GM12878 (cell line): ENCODE results near the gene PFDN4. TPM values are rescaled to one million over a fixed set of nuclear protein-coding genes. Genes with fewer than 3 reads are reported as not detected.
A peak's percentile ranks its signal among the peaks of the same experiment; 100 is the strongest.

Experiments used
- ATAC-seq: fragments of 200-7000 bp; cut with Tn5 transposase; 3 replicates; pipeline ENCODE4 v1.9.1; 2020; ENCODE audit warnings: mild to moderate bottlenecking, moderate library complexity
- Bru-seq: library from RNA; stranded (reverse); fragments of 400-500 nt; gene quantifications from one replicate; lab custom pipeline; 2021; lab: Mats Ljungman, UMichigan
- BruChase-seq, 2 experiments: library from RNA; stranded (reverse); fragments of 400-500 nt; gene quantifications; one replicate each; lab custom pipeline; 2021; lab: Mats Ljungman, UMichigan
- BruUV-seq: library from RNA; stranded (reverse); fragments of 400-500 nt; replicated peaks from 2 replicates; lab custom pipeline; 2021; lab: Mats Ljungman, UMichigan
- CTCF ChIA-PET: fragments of 300-600 bp; sonication (Branson Sonifier 250); formaldehyde crosslinking; extraction: SDS; loops from one replicate; lab custom pipeline; 2021; ENCODE audit warnings: inconsistent platforms; lab: Yijun Ruan, JAX
- POLR2A ChIA-PET: fragments of 350-600 bp; formaldehyde crosslinking; extraction: SDS; loops from one replicate; lab custom pipeline; 2021; ENCODE audit warnings: inconsistent platforms; lab: Charles Lee
- RAD21 ChIA-PET: fragments of 300-600 bp; sonication (Branson Sonifier 250); formaldehyde crosslinking; loops from one replicate; lab custom pipeline; 2023; ENCODE audit warnings: antibody characterized with exemption; ENCODE audit not compliant: unreplicated experiment; lab: Charles Lee
- SMC1A ChIA-PET: fragments of 300-600 bp; sonication (Branson Sonifier 250); formaldehyde crosslinking; loops from one replicate; lab custom pipeline; 2023; ENCODE audit not compliant: unreplicated experiment, uncharacterized antibody; lab: Charles Lee
- DNase-seq: peaks from one replicate; pipeline ENCODE4 v3.0.0-alpha.2; 2011; ENCODE audit warnings: low read depth, low spot score
- FAIRE-seq: peaks from 3 replicates; lab custom pipeline; 2011; peaks lifted over from hg19 to GRCh38; lab: Jason Lieb, UNC
- H2AFZ ChIP-seq: 2 replicates; pipeline ENCODE4 v1.6.0; 2011; ENCODE audit warnings: low read depth, low read length, control low read depth; ENCODE audit not compliant: control insufficient read depth
- H3K27ac ChIP-seq: 2 replicates; pipeline ENCODE4 v1.5.1; 2011; ENCODE audit warnings: control low read depth; ENCODE audit not compliant: control insufficient read depth, insufficient read depth
- H3K27me3 ChIP-seq, 2 experiments: replicated peaks in 1 of 2; 2 replicates each; pipeline versions ENCODE4 v1.6.0 to v1.6.1; 2011; ENCODE audit warnings: low read length in 1 of 2; ENCODE audit not compliant: control insufficient read depth in 2 of 2, insufficient read depth in 2 of 2
- H3K36me3 ChIP-seq, 2 experiments: 2 replicates each; pipeline ENCODE4 v1.5.1; 2011; ENCODE audit warnings: low read length in 1 of 2; ENCODE audit not compliant: control insufficient read depth in 2 of 2, insufficient read depth in 2 of 2
- H3K4me1 ChIP-seq: 2 replicates; pipeline ENCODE4 v1.6.1; 2011; ENCODE audit warnings: mild to moderate bottlenecking, low read length, moderate library complexity, mixed read lengths; ENCODE audit not compliant: control insufficient read depth, insufficient read depth
- H3K4me2 ChIP-seq: 2 replicates; pipeline ENCODE4 v1.6.0; 2011; ENCODE audit warnings: control low read depth; ENCODE audit not compliant: control insufficient read depth, insufficient read depth
- H3K4me3 ChIP-seq: fragments of 200-600 bp; sonication (generic); 2 replicates; pipeline ENCODE4 v1.5.1; 2016
- H3K79me2 ChIP-seq: 2 replicates; pipeline ENCODE4 v1.6.0; 2011; ENCODE audit warnings: low read length; ENCODE audit not compliant: control insufficient read depth, insufficient read depth
- H3K9ac ChIP-seq: 2 replicates; pipeline ENCODE4 v1.8.0; 2011; ENCODE audit warnings: low read length, control low read depth, mixed read lengths; ENCODE audit not compliant: control insufficient read depth, insufficient read depth
- H3K9me3 ChIP-seq: replicated peaks from 3 replicates; pipeline ENCODE4 v1.5.1; 2011; ENCODE audit warnings: mild to moderate bottlenecking, low read length; ENCODE audit not compliant: control insufficient read depth, insufficient read depth
- H4K20me1 ChIP-seq: 2 replicates; pipeline ENCODE4 v1.6.0; 2011; ENCODE audit not compliant: control insufficient read depth, insufficient read depth
- EP300 ChIP-seq, 2 experiments: fragments of 150-350 bp in 1 of 2; IDR thresholded peaks; 2 replicates each; pipeline ENCODE4 v1.6.1; 2011 to 2012; ENCODE audit warnings: low read depth in 2 of 2, low read length in 2 of 2, borderline replicate concordance in 1 of 2, improper control_type of control experiment in 1 of 2, inconsistent platforms in 1 of 2; ENCODE audit not compliant: control insufficient read depth in 1 of 2
- RB1 ChIP-seq: fragments of 450-650 bp; formaldehyde crosslinking; IDR thresholded peaks from 2 replicates; pipeline ENCODE4 v1.6.1; 2017; ENCODE audit warnings: mild to moderate bottlenecking, borderline replicate concordance
- ZNF207 ChIP-seq: fragments of 450-650 bp; IDR thresholded peaks from 2 replicates; pipeline ENCODE4 v1.6.1; 2014; ENCODE audit warnings: antibody characterized with exemption, mild to moderate bottlenecking, borderline replicate concordance
- WGBS: methylation state at CpG from one replicate; pipeline ENCODE4 v1.1.6; 2016; ENCODE audit warnings: low lambda C conversion rate; ENCODE audit not compliant: insufficient replicate concordance, insufficient coverage; ENCODE audit errors: missing lambda C conversion rate; 5-methylcytosine and 5-hydroxymethylcytosine counted together
- in situ Hi-C: fragments of 300-500 bp; cut with MboI; formaldehyde crosslinking; loops from 9 replicates; pipeline ENCODE4 v1.14.3; 2018; ENCODE audit warnings: mixed read lengths
- intact Hi-C: fragments of 100-400 bp; cut with micrococcal nuclease; formaldehyde crosslinking; loops from one replicate; pipeline ENCODE4 v1.14.2; 2022; ENCODE audit not compliant: unreplicated experiment
- long read RNA-seq, 2 experiments: library from polyadenylated mRNA; unstranded; transcript quantifications; one replicate each; pipeline ENCODE4 v2.0.0, GENCODE V29; 2019 to 2020
- polyA minus RNA-seq, 3 experiments: library from RNA; depleted of rRNA, polyadenylated mRNA; stranded (reverse); fragments of >200 nt; gene quantifications; 2 replicates each; pipeline ENCODE4 v1.2.3, GENCODE V29; 2011
- polyA plus RNA-seq, 11 experiments: library from polyadenylated mRNA; depleted of rRNA in 4 of 11; unstranded in 6 of 11; stranded (reverse) in 5 of 11; fragments of >200 nt; fragmentation: Nextera tagmentation in 4 of 11; fragmentation: Illumina TruSeq in 1 of 11; extraction: Ambion mirVana in 4 of 11; extraction: Trizol in 1 of 11; gene quantifications; 1 replicate in 1 of 11; 2 replicates in 10 of 11; pipeline versions ENCODE4 v1.2.1 to v1.2.3, GENCODE V29; 2011 to 2016; ENCODE audit warnings: inconsistent platforms in 2 of 11, missing spikeins in 2 of 11, low read depth in 1 of 11
- total RNA-seq, 4 experiments: library from RNA; depleted of rRNA in 3 of 4; stranded (reverse); fragments of >200 nt in 3 of 4; fragmentation: Illumina TruSeq in 1 of 4; extraction: Trizol in 1 of 4; gene quantifications; 2 replicates each; pipeline versions ENCODE4 v1.2.1 to v1.2.3, GENCODE V29; 2013 to 2021
- TF ChIP-seq, protein P1 (sequence below): fragments of 450-650 bp; IDR thresholded peaks from 2 replicates; pipeline ENCODE4 v1.6.1; 2018; ENCODE audit warnings: mild to moderate bottlenecking, low read depth, moderate library complexity; ENCODE audit not compliant: partially characterized antibody
- TF ChIP-seq, protein P2 (sequence below), 3 experiments: IDR thresholded peaks in 2 of 3; conservative IDR thresholded peaks in 1 of 3; 2 replicates each; pipeline ENCODE4 v1.5.1; 2011; ENCODE audit warnings: low read depth in 3 of 3, low read length in 3 of 3, mild to moderate bottlenecking in 3 of 3, control low read depth in 2 of 3, moderate library complexity in 2 of 3, inconsistent platforms in 1 of 3, mixed read lengths in 1 of 3; ENCODE audit not compliant: control insufficient read depth in 2 of 3, insufficient read depth in 1 of 3; ENCODE audit errors: extremely low read depth in 1 of 3

Gene PFDN4, protein sequence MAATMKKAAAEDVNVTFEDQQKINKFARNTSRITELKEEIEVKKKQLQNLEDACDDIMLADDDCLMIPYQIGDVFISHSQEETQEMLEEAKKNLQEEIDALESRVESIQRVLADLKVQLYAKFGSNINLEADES
- total RNA-seq (2013; cell fraction: nucleolus; rRNA removed): 6.5 and 8.4 TPM in 2 replicates
- 40.0 and 54.8 TPM in 2 replicates for total RNA-seq (2014; rRNA removed)
- total RNA-seq (2014; rRNA removed; fragmentation: Illumina TruSeq; extraction: Trizol): 88.4 and 94.5 TPM in 2 replicates
- 36.9 and 39.0 TPM in 2 replicates for total RNA-seq (2021)
- polyA plus RNA-seq (2011; ENCODE audit: low read depth): 11.2 TPM
- 60.8 and 128 TPM in 2 replicates for polyA plus RNA-seq (2011; rRNA removed)
- 16.6 and 21.9 TPM in 2 replicates for polyA plus RNA-seq (2011; cell fraction: cytosol; rRNA removed)
- 20.8 and 22.9 TPM in 2 replicates for polyA plus RNA-seq (2011; cell fraction: nucleus; rRNA removed)
- polyA plus RNA-seq (2012): 58.4 and 77.9 TPM in 2 replicates
- polyA plus RNA-seq (2014; fragmentation: Illumina TruSeq; extraction: Trizol): 136 and 201 TPM in 2 replicates
- 100 to 1,000 TPM; 121 to 123 TPM for polyA plus RNA-seq (2014; fragmentation: Nextera tagmentation; extraction: Ambion mirVana)
- polyA plus RNA-seq (2014; rRNA removed): 51.0 and 76.6 TPM in 2 replicates
- polyA plus RNA-seq (2016; fragmentation: Nextera tagmentation; extraction: Ambion mirVana): 10 to 100 TPM; 78.1 to 87.5 TPM
- polyA minus RNA-seq (2011; rRNA and poly(A)+ RNA removed): 4.4 and 6.5 TPM in 2 replicates
- polyA minus RNA-seq (2011; cell fraction: cytosol; rRNA and poly(A)+ RNA removed): 5.4 and 8.2 TPM in 2 replicates
- polyA minus RNA-seq (2011; cell fraction: nucleus; rRNA and poly(A)+ RNA removed): 0.97 and 2.9 TPM in 2 replicates
- Bru-seq, nascent RNA: percentile 85 among the genes with signal in this experiment
- percentile 68 among the genes with signal in this experiment for BruChase-seq, experiment 1, labeled RNA remaining after a 6-hour chase
- BruChase-seq, experiment 2, labeled RNA remaining after a 2-hour chase: percentile 67 among the genes with signal in this experiment
- long read RNA-seq, experiment 1, transcript PFDN4-201 (4 exons, 1,462 nt): major isoform, 41 of 46 reads
- long read RNA-seq, experiment 1, partial matches to known transcripts: 4 of 46 reads
- long read RNA-seq, experiment 1, other reads (novel, unspliced or antisense): 1 of 46 reads
- long read RNA-seq, experiment 2, transcript PFDN4-201 (4 exons, 1,462 nt): major isoform, 103 of 112 reads
- long read RNA-seq, experiment 2, partial matches to known transcripts: 7 of 112 reads
- long read RNA-seq, experiment 2, other reads (novel, unspliced or antisense): 2 of 112 reads

DNA sequence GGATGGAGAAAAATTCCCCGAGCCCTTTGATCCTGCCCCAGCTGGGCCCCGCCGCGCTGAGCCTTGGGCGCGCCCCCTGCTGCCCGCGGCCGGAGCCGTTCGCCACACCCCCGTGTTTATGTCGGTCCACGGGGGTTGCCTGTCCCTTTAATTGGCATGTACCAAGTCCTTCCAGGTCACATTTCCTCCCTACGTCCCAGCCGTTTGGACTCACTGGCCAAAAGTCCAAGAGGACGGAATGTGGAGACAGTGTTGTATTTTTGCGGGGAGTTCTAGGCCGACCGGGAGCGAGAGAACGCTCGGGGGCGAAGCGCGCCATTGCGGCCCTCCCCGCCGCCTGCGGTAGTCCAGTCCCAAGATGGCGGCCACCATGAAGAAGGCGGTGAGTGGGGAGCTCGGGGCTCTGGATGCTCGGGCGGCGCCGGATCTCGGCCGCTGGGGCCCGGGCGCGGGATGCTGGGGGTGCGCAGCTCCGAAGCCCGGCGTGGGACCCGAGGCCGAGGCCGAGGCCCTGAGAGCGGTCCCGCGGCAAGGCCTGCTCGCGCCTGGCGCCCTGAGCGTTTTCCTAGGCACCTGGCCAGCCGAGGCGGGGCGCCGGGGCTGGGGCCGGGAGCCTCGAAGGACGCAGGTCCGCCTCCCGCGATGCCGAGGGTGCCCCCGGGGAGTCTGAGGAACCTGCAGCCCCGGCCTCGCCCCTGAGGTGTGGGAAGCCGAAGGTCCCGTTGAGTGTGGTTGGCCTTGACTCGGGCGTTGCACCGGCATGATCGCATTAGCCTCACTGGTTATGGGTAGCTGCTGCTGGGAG, at the start of gene PFDN4:
Gene PFDN4 (plus strand): TSS at position 345 of the 805 bp plus-strand sequence. CDS start 14 bp downstream, at position 359.
- no peaks in the 10 kb centered on the region for H3K36me3 ChIP-seq
- peak within 1 kb of the TSS; percentile 91 for H3K4me3 ChIP-seq
- no peaks in the 10 kb centered on the region for H3K27me3 ChIP-seq
- peaks cover 14% of the 10 kb centered on the region for H3K4me1 ChIP-seq
- H3K9me3 ChIP-seq: no peaks in the 10 kb centered on the region
- intact Hi-C loops: no loop called here
- peak within 1 kb of the TSS; percentile 54 for H3K4me2 ChIP-seq
- ChIA-PET RAD21 (interaction anchor here (0.5 to 1.3 kb wide), 3 partner anchors 105 to 272 kb away, joined by 3 read pairs; no protein-coding TSS in a partner anchor), CTCF (interaction anchor here (0.6 to 3.4 kb wide), 24 partner anchors 9 to 1896 kb away, joined by 3 to 29 read pairs (median 4); no protein-coding TSS in a partner anchor), SMC1A (interaction anchor here (0.9 to 3.4 kb wide), 9 partner anchors 8 to 269 kb away, joined by 3 to 14 read pairs (median 3); no protein-coding TSS in a partner anchor), POLR2A (interaction anchor here (1.4 kb wide), 1 partner anchor 426 kb away, joined by 3 read pairs; no protein-coding TSS in a partner anchor)
- no peaks in the 10 kb centered on the region for H4K20me1 ChIP-seq
- in situ Hi-C loops: loop anchor here (10.0 kb wide), 1 partner anchor 633 kb away; no protein-coding TSS in a partner anchor
- peak; percentile 70 for FAIRE-seq
- peak; percentile 96 for ATAC-seq
- DNase-seq: peak; percentile 64
- H3K79me2 ChIP-seq: peaks cover 20% of the 10 kb centered on the region
- no TSS peak for BruUV-seq
- peak within 1 kb of the TSS; percentile 100 for H3K27ac ChIP-seq
- WGBS: under 1% methylated on average over 60 of the region's 76 CpGs
- H2AFZ ChIP-seq: peak within 1 kb of the TSS; percentile 100
- peak within 1 kb of the TSS; percentile 97 for H3K9ac ChIP-seq
- TF ChIP-seq RB1 (peak; percentile 99), EP300 (IDR thresholded peaks at IDR 0.05; ENCODE audit: borderline replicate concordance in 1 of 2, control insufficient read depth in 1 of 2, low read depth in 2 of 2, low read length in 2 of 2) (0 out of 4 replicates have a peak, but pooled peaks have one; percentile 11 to 13), ZNF207 (peak; percentile 99)
- TF ChIP-seq, protein P1, sequence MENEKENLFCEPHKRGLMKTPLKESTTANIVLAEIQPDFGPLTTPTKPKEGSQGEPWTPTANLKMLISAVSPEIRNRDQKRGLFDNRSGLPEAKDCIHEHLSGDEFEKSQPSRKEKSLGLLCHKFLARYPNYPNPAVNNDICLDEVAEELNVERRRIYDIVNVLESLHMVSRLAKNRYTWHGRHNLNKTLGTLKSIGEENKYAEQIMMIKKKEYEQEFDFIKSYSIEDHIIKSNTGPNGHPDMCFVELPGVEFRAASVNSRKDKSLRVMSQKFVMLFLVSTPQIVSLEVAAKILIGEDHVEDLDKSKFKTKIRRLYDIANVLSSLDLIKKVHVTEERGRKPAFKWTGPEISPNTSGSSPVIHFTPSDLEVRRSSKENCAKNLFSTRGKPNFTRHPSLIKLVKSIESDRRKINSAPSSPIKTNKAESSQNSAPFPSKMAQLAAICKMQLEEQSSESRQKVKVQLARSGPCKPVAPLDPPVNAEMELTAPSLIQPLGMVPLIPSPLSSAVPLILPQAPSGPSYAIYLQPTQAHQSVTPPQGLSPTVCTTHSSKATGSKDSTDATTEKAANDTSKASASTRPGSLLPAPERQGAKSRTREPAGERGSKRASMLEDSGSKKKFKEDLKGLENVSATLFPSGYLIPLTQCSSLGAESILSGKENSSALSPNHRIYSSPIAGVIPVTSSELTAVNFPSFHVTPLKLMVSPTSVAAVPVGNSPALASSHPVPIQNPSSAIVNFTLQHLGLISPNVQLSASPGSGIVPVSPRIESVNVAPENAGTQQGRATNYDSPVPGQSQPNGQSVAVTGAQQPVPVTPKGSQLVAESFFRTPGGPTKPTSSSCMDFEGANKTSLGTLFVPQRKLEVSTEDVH: peak; percentile 42
- TF ChIP-seq, protein P2, sequence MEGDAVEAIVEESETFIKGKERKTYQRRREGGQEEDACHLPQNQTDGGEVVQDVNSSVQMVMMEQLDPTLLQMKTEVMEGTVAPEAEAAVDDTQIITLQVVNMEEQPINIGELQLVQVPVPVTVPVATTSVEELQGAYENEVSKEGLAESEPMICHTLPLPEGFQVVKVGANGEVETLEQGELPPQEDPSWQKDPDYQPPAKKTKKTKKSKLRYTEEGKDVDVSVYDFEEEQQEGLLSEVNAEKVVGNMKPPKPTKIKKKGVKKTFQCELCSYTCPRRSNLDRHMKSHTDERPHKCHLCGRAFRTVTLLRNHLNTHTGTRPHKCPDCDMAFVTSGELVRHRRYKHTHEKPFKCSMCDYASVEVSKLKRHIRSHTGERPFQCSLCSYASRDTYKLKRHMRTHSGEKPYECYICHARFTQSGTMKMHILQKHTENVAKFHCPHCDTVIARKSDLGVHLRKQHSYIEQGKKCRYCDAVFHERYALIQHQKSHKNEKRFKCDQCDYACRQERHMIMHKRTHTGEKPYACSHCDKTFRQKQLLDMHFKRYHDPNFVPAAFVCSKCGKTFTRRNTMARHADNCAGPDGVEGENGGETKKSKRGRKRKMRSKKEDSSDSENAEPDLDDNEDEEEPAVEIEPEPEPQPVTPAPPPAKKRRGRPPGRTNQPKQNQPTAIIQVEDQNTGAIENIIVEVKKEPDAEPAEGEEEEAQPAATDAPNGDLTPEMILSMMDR (IDR thresholded peaks at IDR 0.05 in 2 of 3, conservative IDR thresholded peaks at IDR 0.05 in 1 of 3; ENCODE audit: control insufficient read depth in 2 of 3, extremely low read depth in 1 of 3, insufficient read depth in 1 of 3, low read depth in 3 of 3, low read length in 3 of 3): peak; percentile 85 to 94 (median 92)
